GM18520 (cell line): ENCODE data around the gene RPS6KL1.

Source experiments
- ATAC-seq: cut with Tn5 transposase; IDR thresholded peaks from one replicate; pipeline ENCODE4 v1.9.1; 2021; ENCODE audit not compliant: unreplicated experiment

RPS6KL1 gene

DNA sequence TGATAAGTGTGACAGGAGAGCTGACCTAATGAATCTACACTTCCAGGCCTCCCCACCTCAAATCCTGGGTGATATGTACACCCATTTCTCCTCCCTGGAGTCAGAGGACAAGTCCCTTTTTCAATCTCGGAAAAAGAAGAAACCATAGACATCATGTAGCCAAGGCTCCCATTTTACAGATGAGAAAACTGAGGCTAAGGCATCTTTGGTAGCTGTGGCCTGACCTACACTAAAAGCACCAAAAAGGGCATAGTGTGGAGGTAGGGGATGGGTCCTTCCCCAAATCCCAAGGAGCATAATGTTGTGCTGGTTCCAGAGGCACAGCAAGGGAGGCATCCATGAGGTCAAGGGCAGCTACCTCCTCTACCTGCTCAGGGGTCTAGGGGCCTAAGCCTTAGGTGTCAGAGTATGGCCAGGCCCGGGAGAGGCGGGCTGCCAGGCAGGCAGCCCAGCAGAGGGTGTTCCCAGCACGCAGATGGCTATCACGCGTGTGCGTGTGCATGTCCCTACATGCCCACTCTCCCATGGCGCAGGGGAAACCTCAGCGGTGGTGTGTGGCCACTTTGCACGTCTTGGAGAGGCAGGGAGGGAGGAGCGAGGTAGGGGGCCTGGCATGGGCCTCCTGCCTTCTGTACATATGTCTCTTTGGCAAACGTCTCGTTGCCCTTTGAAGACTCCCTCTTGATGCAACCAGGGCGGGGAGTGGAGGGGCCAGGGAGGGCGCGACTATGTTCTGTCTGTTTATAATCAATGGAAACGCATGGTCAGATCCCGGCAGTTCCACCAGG lies 29.8 kb upstream of the RPS6KL1 start:
- ATAC-seq, result no peak

DNA sequence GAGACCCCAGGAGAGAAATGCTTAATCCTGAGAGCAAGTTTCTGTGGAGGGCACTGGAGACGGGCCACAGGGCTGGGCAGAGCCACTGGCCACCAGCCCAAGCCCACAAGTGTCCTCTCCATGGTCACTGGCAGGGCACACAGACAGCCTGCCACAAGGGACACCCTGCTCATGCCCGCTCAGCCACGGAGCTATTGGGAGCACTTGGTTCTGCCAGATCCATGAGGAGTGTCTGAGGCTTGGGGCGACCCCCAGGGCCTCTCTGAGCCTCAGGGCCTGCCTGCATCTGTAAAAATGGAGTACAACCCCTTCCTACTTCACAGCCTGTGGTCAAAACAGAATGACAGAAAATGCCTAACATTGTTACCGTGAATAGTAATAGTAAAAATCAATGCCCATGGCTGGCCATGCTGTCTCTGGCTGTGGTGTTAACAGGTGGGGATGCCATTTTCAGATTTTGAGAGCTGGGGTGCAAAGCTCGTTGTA lies 29.2 kb upstream of the RPS6KL1 start:
- no peak for ATAC-seq

DNA sequence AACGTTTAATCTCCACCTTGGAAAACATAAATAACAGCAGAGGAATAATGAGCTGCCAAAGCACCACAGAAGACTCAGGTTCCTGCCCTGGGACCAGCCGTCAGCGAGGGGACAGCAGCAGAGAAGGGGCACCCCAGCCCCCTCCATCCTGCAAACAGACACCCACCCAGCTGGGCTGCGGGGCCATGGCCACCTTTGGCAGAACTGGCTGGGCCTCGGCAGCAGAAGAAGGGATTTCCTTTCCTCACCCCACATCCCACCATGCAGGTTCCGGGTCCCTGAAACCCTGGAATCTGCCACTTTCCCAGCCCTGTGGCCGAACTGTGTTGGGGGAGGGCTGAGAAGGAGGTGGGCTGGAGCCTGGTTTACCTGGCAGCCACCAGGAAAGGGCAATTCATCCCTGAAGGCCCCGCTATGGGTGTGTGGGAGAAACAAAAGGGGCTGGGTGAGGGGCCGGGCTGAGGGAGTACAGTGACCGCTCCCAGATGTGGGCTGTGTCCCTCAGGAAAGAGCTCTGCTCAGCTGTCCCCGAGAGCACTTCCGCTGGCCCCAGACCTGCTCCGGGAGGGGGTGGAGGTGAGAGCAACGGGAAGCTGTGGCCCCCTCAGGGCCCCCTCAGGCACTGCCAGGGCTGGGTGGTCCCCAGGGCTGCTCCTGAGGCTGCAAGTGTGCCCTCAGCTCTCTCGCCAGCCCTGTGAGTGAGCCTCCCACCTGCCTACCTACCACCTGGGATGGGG lies 28.6 kb upstream of the RPS6KL1 start:
- no peak for ATAC-seq

DNA sequence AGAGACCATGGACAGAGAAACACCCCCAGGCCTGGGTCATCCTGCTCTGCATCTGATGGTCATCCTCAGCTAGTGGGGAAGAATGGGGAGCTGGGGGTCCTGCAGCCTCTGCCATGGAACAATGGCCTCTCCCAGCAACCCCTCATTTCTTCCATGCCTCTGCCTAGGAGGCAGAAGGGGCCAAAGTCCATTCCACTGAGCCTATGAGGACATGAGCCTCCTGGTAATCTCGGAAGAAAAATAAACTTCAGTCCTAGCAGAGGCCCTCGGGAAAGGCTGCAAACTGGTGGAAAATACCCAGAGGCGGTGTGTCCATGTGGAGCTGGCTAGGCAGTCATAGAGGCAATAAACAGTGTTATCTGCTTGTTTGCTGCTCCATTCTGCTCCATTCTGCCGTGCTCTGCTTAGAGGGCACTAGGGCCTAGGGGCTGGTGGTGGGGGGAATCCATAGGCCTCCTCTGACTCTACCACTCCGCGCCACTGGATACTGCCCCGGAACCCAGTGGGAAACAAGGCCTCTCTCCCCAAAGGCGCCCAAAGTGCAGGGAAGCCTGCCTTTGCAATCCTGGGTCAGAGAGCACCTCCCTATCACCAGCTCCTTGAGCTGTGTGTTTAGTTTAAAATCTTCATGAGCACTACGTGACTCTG lies 27.9 kb upstream of the RPS6KL1 start:
- ATAC-seq, result no peak

DNA sequence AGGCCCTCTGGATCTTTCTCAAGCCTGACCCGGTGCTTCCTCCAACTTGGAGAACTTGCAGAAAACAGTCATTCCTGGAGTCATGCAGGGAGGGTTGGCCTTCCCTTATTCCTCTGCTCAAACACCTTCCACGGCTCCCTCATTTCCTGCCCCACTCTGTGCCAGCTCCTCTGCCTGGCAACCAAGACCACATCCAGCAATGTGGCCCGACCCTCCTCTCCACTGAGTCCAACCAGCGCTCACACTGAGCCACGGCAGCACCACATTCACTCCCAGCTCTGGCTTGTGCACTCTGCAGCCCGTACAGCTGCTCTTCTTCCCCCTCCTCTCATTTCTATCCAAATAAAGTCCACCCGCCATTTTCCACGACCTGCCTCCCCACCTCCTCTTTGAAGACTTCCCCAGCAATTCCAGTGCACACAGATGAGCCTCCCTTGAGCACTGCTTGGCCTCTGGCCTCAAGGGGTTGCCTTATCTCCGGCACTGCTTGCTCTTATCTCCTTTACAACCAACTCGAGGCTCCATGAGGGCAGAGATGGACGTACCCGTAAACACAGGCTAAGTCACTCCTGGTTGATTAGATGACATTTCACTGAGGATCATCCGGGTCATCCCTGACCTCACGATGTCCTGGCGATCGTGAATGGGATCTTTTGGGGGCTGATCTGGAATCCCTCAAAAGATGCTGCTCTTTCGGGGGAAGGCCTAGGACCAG lies 27.0 kb upstream of the RPS6KL1 start:
- no peak for ATAC-seq

DNA sequence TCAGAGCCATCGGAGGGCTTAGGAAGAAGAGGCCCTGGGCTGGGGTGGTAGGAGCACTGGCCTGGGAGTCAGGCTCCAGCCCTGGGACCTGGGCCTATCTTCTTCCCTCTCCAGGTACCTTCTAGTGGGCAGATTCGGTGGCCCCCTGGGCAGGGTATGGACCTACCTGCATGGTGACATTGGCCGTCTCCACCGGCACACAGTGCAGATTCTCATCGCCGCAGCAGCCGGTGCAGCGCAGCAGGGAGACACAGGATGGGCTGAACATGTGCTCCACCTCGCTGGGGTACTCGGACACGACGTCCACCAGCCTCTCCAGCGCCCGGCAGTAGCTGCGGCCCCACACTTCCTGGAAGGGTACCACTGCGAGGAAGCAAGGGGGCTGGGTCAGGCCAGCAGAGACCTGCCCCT lies 26.1 kb upstream of the RPS6KL1 start:
- ATAC-seq, result no peak

DNA sequence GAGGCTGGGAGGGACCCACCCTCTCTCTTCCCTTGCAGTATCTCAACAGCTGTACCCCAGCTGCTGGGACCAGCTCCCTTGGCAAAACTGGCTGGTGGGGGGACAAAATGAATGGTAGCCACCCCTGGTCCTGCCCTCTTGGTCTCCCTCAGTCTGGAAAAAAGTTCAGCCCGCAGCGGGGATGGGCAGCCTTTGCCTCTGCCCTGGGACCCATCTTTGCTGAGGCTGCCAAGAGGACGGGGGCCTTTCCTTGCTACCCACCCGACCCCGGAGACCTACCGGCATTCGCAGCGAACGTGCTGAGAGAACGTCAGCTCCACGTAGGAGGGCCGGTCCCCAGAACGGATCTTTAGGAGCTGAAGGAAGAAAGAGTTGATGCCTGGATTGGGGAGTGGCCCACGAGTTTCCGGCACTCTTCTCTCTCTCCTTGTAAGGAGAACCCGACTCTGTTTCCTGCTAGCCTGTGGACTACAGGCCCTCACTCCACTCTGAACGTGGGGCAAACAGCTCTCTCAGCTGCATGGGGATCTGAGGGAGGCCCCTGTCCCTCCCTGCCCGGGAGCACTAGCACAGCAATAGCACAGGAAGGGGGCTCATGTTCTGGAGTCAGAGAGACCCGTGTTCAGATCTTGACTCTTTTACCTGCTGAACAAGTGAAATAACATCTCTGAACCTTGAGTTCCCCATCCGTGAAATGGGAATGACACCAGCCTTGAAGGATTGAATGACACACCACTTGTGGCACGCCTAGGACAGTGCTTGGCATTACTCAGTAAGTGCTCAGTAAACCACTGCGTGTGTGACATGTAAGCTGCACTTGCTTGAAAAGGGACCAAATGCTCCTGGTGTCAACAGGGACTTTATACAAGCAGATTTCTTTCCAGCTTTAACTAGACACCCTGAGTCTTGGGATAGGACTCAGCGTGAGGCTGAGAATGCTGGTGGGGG lies 25.4 kb upstream of the RPS6KL1 start:
- no peak for ATAC-seq

DNA sequence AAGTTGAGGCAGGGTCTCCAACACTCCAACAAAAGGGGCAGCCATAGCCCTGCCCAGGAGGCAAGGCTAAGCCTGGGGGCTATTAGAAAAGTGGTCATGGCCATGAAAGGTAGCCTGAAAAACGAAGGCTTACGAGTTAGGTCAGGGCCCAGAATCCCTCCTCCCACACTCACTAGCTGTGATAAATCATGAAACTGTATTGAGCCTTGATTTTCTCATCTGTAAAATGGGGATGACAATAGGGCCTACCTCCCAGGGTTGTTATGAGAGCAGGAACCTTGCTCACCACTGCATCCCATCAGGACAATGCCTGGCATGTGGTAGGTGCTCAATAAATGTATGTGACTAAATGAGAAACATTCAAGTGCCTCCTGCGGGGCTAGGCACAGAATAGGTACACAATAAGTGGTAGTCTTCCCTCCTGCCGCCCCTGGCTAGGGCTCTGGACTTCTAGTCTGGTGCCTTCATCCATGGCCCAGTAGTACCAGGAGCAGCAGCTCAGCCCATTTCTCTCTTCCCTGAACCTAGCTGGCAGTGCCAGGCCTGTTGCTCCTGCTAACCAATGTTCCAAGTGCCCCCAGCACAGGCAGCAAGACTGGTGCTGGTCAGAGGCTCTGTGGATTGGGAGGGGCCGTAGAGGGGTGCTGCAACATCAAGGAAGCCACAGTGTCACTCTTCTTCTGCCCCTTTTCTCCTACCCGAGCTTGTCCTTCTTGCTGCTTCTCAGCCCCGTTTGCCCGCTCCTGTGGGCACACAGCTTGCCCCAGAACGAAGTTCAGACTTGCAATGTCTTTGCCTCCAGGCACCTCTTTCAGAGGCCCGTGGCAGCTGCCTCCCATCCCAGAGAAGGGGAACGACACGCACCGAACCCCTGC lies 24.5 kb upstream of the RPS6KL1 start:
- no peak for ATAC-seq

DNA sequence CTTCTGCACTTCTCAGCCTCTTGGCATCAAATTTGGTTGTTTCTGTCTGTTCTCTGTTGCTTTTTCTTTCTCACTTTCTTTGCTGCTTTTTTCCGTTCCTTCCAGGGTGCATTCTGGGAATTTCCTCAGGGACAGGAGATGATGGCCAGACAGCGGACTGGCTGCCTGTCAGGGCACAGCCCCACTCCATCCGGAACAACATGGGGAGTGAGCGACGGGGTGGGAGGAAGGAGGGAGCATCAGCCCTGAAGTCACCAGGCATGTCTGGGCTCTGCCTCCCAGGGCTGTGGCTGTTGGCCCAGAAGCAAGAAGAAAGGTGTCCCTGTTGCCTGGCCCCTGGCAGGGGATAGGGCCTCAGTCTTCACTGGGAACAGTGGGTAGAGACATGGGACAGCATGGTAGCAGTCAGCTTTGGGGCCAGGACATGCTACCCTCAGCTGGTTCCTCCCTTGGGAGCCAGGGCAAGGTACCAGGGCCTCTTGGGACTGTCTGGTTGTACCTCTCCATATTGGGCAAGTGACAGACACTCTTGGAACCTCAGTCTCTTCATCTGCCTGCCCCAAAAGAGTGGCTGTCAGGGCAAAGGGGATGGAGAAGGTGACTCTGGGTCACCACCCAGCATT lies 23.7 kb upstream of the RPS6KL1 start:
- ATAC-seq, result no peak

DNA sequence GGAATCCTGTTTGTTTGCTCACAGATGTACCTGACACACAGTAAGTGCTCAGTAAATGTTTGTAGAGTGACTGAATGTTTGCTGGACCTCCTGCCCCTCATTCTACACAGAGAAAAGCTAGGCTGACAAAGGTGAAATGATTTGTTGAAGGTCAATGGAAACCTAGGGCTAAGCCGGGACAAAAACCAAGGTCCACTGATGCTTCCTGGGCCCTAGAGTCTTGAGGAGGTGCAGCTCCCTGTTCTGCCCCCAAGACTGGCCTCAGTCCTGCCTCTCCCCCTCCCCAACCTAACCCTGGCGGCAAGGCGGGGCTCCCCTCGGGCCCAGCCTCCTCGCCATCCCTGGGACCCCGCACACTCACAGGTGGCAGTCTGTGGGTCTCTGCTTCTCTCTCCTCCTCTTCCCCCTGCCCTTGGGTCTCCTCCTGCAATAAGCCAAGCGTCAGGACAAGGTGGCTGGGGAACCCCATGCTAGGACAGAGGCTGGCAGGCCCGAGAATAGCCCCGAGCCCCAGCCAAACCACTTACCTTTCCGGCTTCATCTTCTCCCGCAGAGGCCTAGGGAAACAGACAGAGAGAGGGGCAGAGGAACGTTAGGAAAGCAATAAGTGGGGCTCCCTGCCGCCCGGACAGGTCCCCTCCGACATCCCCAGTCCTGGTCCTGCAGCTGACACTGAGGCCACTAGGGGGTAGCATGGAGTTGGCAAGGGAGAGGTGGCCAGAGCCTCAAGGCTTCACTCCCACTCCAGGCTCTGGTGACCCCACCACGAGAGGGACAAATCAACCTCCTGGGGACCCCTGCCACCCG lies 23.0 kb upstream of the RPS6KL1 start:
- no peak for ATAC-seq

DNA sequence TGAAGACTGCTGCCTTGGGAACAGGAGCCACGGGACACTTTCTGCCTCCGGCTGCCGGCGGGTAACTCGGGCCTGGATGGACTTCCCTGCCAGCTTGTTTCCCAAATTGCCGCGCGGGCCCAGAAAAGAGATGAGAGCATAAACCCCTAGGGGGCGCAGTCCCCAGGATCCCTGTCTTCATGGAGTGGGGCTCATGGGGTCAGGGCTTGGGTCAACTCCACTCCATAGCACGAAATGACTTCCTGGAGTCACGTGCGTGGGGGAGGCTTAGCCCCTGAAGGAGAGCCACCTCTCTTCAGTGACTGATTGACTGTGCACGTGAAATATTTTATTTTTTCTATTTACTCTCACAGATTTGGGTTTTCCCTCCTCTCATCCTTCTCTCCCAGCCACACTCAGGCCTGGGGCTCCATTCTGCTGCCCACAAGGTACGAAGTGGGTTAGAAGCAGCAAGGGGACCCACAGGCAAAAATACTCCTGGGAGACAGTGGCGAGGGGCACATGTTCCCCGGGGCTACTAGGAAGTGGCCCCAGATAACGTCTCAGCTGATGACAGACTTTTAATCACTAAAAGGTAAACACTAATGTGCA lies 22.3 kb upstream of the RPS6KL1 start:
- no peak for ATAC-seq

DNA sequence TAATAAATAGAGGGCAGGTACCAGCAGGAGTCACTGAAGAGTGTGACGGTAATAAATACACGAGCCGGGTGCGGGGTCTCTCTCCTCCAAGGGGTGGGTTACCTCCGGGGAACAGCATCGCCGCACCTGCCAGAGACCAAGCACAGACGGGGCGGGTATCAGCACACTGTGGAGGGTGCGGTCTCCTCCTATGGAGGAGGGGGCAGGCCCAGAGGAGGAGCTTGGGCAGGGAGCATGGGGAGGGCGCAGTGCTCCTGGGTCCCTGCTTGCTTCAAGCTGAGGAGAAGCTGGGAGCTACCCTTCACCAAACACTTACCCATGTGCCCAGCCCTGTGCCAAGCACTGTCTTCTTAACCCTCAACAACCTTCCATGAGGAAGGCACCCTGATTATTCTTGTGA lies 19.5 kb upstream of the RPS6KL1 start:
- no peak for ATAC-seq

DNA sequence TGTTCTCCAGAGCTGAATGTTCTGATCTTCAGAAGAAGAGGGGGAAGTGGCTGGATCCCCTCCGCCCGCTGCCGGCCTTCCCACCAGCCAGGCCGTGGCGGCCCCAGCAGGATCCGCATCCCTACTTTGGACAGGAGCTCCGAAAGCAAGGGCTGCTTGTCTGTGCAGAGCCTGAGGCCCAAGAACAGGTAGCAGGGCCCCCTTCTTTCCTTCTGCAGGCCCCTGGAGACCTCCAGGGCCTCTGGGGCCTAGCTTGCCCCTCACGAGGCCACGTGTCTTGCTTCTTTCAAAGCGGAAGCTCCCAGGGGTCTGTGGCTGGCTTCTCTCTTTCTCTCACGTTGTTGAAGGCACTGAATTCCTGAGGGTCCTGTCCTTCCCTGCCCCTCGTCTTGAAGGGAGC lies 19.1 kb upstream of the RPS6KL1 start:
- ATAC-seq, result no peak

DNA sequence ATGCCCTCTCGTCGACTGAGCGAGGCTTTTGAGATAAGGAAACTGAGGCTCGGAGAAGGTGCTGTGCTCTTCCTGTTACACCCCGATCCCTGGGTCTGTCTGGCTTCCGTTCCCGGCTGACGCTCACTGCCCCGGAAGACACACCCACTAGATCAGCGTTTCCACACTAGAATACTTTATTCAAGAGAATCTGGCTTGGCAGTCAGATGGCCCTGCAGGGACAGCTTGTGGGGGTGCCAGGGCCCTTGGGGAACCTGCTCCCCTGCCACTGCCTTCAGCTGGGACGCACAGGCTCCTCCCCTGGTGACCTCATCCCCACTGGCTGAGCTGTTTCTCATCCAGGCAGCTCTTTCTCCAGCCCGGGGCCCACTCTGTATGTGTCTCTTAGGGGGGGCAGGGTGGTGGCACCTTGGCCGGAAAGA lies 18.6 kb upstream of the RPS6KL1 start:
- no peak for ATAC-seq

DNA sequence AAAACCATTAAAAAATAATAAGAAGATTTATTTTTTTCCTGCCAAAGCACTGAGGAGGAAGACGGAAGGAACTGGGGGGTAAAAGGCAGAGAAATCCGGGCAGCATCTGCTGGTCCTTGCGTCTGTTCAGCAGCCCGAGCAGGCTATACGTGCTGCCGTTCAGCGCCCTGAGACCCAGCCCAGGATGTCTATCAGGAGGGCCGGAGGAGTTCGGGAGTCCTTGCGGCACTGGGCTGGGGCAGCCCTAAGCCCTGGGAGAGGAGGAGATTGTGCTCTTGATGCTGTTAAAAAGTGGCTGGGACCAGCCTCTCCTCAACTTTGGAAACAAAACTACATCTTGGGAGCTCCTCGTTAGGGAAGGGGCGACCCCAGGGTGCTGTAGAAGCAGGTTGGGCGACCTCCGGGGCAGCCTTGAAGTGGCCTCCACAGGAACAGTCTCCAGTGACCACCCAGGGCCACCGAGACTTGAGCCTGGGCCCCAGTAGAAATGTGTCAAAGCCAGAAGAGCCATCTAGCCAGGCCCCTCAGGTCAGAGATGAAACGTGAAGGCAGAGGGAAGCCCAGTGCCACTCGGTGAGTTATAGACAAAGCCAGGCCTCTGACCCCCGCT lies 18.0 kb upstream of the RPS6KL1 start:
- ATAC-seq, result no peak

DNA sequence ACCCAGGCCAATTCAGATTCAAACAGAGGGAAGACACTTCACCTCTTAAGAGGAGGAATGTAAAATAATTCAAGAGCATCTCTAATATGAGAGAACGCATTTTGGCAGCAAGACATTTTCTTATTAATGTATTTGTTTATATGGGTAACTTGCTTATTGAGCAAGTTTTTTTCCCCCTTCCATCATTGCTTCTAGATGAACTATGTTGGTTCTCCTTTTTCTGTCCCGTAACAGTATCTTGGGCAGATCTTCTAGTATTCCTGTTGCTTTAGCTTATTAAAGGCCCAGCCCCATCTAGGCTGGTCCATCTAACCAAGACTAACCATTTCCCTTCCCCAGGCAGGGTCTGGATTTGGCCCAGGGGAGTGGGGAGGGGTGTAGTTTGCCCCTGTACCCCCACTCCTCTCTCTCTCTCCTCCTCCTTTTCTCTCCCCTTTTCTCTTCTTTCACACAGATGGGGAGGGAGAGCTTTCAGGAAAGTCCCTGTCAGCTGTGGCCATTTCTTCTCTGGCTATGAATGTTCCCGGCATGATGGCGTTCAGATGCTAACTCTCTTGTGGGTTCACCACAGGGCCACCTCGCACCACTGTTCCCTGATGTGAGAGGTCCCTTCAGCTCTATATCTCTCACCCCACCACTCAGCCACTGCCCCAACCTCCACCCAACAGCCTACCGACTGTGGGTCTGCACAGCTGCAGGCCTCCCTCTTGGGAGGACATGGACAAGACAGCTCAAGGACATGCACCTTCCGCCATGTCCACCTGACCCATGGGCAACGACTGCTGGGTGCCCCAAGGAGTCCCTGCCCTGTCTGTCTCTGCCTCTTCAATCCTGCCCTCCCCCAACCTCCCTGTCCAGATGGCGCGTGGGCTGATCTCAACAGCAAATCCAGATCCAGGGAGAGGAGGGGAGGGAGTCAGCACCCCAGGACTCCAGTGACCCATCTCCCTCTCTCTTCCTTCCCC lies 15.8 kb upstream of the RPS6KL1 start:
- ATAC-seq, result no peak
